ENCODE results near the gene ST7. TPM values are rescaled to one million over a fixed set of nuclear protein-coding genes. Genes with fewer than 3 reads are reported as not detected.
A peak's percentile ranks its signal among the peaks of the same experiment; 100 is the strongest.

The ST7 gene
- total RNA-seq, 1 experiment from 2014 or later, result 38.2 TPM

DNA sequence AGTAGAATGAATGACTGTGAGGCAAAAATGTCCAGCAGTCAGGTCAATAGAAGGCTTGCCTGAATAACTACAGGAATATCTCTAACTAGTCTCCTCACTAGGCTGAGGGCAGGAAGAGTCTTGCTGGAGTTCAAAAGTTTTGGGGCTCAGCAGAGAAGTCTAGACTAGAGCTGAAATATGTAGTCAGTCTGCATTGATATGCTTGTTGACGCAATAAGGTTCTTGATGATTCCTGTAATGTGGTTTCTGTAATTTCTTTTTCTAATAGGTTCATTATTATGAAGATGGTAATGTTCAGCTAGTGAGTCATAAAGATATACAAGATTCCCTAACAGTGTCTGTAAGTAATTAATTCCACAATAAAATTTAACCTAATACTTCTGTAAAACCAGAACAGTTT, 41.5 kb upstream of the ST7 start:
- TF ChIP-seq, protein P1, sequence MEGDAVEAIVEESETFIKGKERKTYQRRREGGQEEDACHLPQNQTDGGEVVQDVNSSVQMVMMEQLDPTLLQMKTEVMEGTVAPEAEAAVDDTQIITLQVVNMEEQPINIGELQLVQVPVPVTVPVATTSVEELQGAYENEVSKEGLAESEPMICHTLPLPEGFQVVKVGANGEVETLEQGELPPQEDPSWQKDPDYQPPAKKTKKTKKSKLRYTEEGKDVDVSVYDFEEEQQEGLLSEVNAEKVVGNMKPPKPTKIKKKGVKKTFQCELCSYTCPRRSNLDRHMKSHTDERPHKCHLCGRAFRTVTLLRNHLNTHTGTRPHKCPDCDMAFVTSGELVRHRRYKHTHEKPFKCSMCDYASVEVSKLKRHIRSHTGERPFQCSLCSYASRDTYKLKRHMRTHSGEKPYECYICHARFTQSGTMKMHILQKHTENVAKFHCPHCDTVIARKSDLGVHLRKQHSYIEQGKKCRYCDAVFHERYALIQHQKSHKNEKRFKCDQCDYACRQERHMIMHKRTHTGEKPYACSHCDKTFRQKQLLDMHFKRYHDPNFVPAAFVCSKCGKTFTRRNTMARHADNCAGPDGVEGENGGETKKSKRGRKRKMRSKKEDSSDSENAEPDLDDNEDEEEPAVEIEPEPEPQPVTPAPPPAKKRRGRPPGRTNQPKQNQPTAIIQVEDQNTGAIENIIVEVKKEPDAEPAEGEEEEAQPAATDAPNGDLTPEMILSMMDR (IDR thresholded peaks at IDR 0.05; ENCODE audit: insufficient read depth in 1 of 2, low read depth in 1 of 2, low read length in 1 of 2, severe bottlenecking in 1 of 2, unreplicated experiment in 1 of 2), result no peak
- intact Hi-C loops (cut with micrococcal nuclease; ENCODE audit: unreplicated experiment), result no loop called here
- ChIA-PET POLR2A (interaction anchor here (0.6 kb wide), 1 partner anchor 9 kb away, joined by 3 read pairs; no protein-coding TSS in a partner anchor), CTCF (no interaction called here)
- no peaks in the 10 kb centered on the region for H3K36me3 ChIP-seq (ENCODE audit: control insufficient read depth, insufficient read depth, low read length)
- H3K27ac Mint-ChIP-seq (ENCODE audit: unreplicated experiment), result peak overlapping the region; percentile 12
- no peaks in the 10 kb centered on the region for H3K9me3 Mint-ChIP-seq (ENCODE audit: unreplicated experiment)
- H3K4me3 Mint-ChIP-seq (ENCODE audit: unreplicated experiment), result no peak overlapping the region
- no peaks in the 10 kb centered on the region for H3K4me1 Mint-ChIP-seq (ENCODE audit: low read depth, unreplicated experiment)
- no peak for DNase-seq
- H3K4me1 ChIP-seq, result no peaks in the 10 kb centered on the region
- H3K27me3 Mint-ChIP-seq (ENCODE audit: insufficient read depth, unreplicated experiment), result no peaks in the 10 kb centered on the region
- H3K36me3 Mint-ChIP-seq (ENCODE audit: insufficient read depth, unreplicated experiment), result peaks cover 73% of the 10 kb centered on the region
- no peak overlapping the region for H3K4me3 ChIP-seq (ENCODE audit: low read depth, low read length)
- no peaks in the 10 kb centered on the region for H3K27me3 ChIP-seq (replicated peaks; ENCODE audit: control insufficient read depth, insufficient read depth, low read length)
- H3K9me3 ChIP-seq, result no peaks in the 10 kb centered on the region
- no TSS peak for BruUV-seq (replicated peaks)

DNA sequence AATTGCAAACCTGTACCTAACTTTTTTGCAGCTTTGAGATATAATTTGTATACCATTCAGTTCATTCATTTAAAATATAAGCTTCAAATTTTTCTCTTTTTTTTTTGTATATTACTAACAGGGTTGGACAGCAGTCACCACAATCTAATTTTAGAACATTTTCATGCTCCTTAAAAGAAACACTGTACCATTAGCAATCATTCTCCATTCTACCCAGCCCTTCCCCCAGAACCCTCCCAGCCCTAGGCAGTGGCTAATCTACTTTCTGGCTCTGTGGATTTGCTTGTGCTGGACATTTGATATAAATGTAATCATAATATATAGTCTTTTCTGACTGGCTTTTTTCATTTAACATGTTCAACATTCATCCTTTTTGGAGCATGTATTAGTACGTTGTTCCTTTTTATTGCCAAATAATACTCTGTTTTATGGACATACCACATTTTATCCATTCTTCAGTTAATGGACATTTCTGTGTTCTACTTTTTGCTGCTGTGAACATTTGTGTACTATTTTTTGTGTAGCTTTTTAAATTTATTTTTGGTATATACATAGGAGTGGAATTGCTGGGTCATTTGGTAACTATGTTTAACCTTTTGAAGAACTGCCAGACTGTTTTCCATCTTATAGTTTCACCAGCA, 40.9 kb upstream of the ST7 start:
- ChIA-PET POLR2A (interaction anchor here (0.6 kb wide), 1 partner anchor 10 kb away, joined by 3 read pairs; no protein-coding TSS in a partner anchor), CTCF (no interaction called here)
- Histone ChIP-seq H3K9me3 (no peaks in the 10 kb centered on the region), H3K36me3 (ENCODE audit: control insufficient read depth, insufficient read depth, low read length) (no peaks in the 10 kb centered on the region), H3K4me1 (no peaks in the 10 kb centered on the region), H3K4me3 (ENCODE audit: low read depth, low read length) (no peak overlapping the region), H3K27me3 (replicated peaks; ENCODE audit: control insufficient read depth, insufficient read depth, low read length) (no peaks in the 10 kb centered on the region)
- intact Hi-C loops (cut with micrococcal nuclease; ENCODE audit: unreplicated experiment), result no loop called here
- no TSS peak for BruUV-seq (replicated peaks)
- Mint-ChIP-seq H3K27me3 (ENCODE audit: insufficient read depth, unreplicated experiment) (no peaks in the 10 kb centered on the region), H3K36me3 (ENCODE audit: insufficient read depth, unreplicated experiment) (peaks cover 76% of the 10 kb centered on the region), H3K4me3 (ENCODE audit: unreplicated experiment) (no peak overlapping the region), H3K4me1 (ENCODE audit: low read depth, unreplicated experiment) (no peaks in the 10 kb centered on the region), H3K9me3 (ENCODE audit: unreplicated experiment) (no peaks in the 10 kb centered on the region), H3K27ac (ENCODE audit: unreplicated experiment) (no peak overlapping the region)
- TF ChIP-seq, protein P1 (IDR thresholded peaks at IDR 0.05; ENCODE audit: insufficient read depth in 1 of 2, low read depth in 1 of 2, low read length in 1 of 2, severe bottlenecking in 1 of 2, unreplicated experiment in 1 of 2), result no peak
- DNase-seq, result no peak

DNA sequence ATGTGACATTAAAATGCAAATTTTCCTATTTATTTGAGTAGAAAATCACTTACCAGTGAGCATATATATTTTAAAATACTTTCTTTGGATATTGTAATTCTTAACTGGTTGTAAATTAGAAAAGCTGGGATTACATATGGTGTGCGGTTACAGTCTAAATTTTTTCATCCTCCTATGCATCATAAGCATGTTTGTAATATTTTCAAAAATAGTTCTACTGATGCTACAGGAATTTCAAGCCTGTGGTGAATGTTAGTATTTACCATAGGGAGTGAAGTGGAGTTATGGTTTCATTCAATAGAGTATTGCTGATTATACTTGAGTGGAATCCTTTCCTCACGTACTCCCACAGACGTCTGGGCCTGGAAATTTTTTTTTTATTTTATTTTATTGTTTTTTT, 34.6 kb upstream of the ST7 start:
- H3K4me1 ChIP-seq, result no peaks in the 10 kb centered on the region
- H3K9me3 ChIP-seq, result no peaks in the 10 kb centered on the region
- Mint-ChIP-seq H3K4me3 (ENCODE audit: unreplicated experiment) (no peak overlapping the region), H3K27ac (ENCODE audit: unreplicated experiment) (no peak overlapping the region), H3K4me1 (ENCODE audit: low read depth, unreplicated experiment) (no peaks in the 10 kb centered on the region), H3K9me3 (ENCODE audit: unreplicated experiment) (no peaks in the 10 kb centered on the region), H3K36me3 (ENCODE audit: insufficient read depth, unreplicated experiment) (peaks cover 55% of the 10 kb centered on the region), H3K27me3 (ENCODE audit: insufficient read depth, unreplicated experiment) (no peaks in the 10 kb centered on the region)
- no peak for DNase-seq
- ChIA-PET POLR2A (no interaction called here), CTCF (no interaction called here)
- H3K36me3 ChIP-seq (ENCODE audit: control insufficient read depth, insufficient read depth, low read length), result no peaks in the 10 kb centered on the region
- TF ChIP-seq, protein P1 (IDR thresholded peaks at IDR 0.05; ENCODE audit: insufficient read depth in 1 of 2, low read depth in 1 of 2, low read length in 1 of 2, severe bottlenecking in 1 of 2, unreplicated experiment in 1 of 2), result no peak
- intact Hi-C loops (cut with micrococcal nuclease; ENCODE audit: unreplicated experiment), result no loop called here
- no peak overlapping the region for H3K4me3 ChIP-seq (ENCODE audit: low read depth, low read length)
- H3K27me3 ChIP-seq (replicated peaks; ENCODE audit: control insufficient read depth, insufficient read depth, low read length), result no peaks in the 10 kb centered on the region
- no TSS peak for BruUV-seq (replicated peaks)
